ENCODE data around the gene COL4A2. TPM values are rescaled to one million over a fixed set of nuclear protein-coding genes. Genes with fewer than 3 reads are reported as not detected.

The COL4A2 gene
- total and polyA plus RNA-seq, 8 donors: 18.4 to 130 (median 43.8) TPM

GRCh38 chr13:110466266-110466915 is 159.3 kb downstream of the COL4A2 start:
- FAIRE-seq: no peak
- H3K27me3 ChIP-seq: no peaks in the 10 kb centered on the region
- intact Hi-C loops (cut with DNase I): no loop called here

GRCh38 chr13:110467516-110468110 is 160.5 kb downstream of the COL4A2 start:
- no peak for TF ChIP-seq CTCF (IDR thresholded peaks at IDR 0.05)
- H3K27ac ChIP-seq: no peak overlapping the region
- peaks cover 0 to 4% (median 0%) of the 10 kb centered on the region in 3 donors for H3K36me3 ChIP-seq

More at GRCh38 chr13:110466266-110466915, 159.3 kb downstream of the COL4A2 start:
- Histone ChIP-seq H3K4me3 (no peak overlapping the region), H3K27ac (no peak overlapping the region), H3K4me1 (no peaks in the 10 kb centered on the region), H3K9me3 (no peaks in the 10 kb centered on the region), H3K36me3 (peaks cover 0 to 4% (median 0%) of the 10 kb centered on the region in 3 donors)
- DNase-seq (no peak), ATAC-seq (no peak)
- WGBS, 2 donors: 64 to 72% methylated on average over 6 of the region's 6 CpGs
- TF ChIP-seq CTCF (IDR thresholded peaks at IDR 0.05): no peak

GRCh38 chr13:110468986-110469495 is 162.0 kb downstream of the COL4A2 start:
- intact Hi-C loops (cut with DNase I): no loop called here
- TF ChIP-seq CTCF (IDR thresholded peaks at IDR 0.05): no peak
- H3K27ac ChIP-seq: no peak overlapping the region
- no peaks in the 10 kb centered on the region for H3K27me3 ChIP-seq
- ATAC-seq (no peak), DNase-seq (no peak), FAIRE-seq (no peak)
- no peak overlapping the region for H3K4me3 ChIP-seq
- no peaks in the 10 kb centered on the region for H3K4me1 ChIP-seq
- peaks cover 0 to 4% (median 0%) of the 10 kb centered on the region in 3 donors for H3K36me3 ChIP-seq
- WGBS, 2 donors: 75 to 80% methylated on average over 8 of the region's 8 CpGs
- H3K9me3 ChIP-seq: no peaks in the 10 kb centered on the region

More at GRCh38 chr13:110467516-110468110, 160.5 kb downstream of the COL4A2 start:
- intact Hi-C loops (cut with DNase I): no loop called here
- Histone ChIP-seq H3K9me3 (no peaks in the 10 kb centered on the region), H3K4me3 (no peak overlapping the region), H3K27me3 (no peaks in the 10 kb centered on the region), H3K4me1 (no peaks in the 10 kb centered on the region)
- FAIRE-seq: no peak
- ATAC-seq: no peak
- 91 to 95% methylated on average over 13 of the region's 13 CpGs for WGBS, 2 donors
- DNase-seq: no peak

DNA sequence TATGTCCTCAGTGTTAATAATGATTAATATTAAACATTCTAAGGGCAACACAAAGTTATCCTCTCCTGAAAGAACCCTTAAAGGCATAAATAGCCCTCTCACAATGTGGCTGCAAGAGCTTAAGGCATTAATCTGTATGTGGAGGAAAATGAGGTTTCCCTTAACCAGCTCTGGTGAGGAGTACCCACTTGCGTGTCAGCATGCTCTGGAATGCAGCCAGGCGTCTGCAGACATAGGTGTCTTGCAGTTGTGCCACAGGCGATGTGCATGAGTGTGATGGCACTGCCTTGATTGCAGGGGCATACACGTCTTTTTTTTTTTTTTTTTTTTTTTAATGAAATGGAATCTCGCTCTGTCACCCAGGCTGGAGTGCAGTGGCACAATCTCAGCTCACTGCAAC is 162.5 kb downstream of the COL4A2 start:
- TF ChIP-seq CTCF (IDR thresholded peaks at IDR 0.05): no peak
- WGBS, 2 donors: 68 to 72% methylated on average over 5 of the region's 5 CpGs
- H3K4me1 ChIP-seq: no peaks in the 10 kb centered on the region
- H3K4me3 ChIP-seq: no peak overlapping the region
- no peak for DNase-seq
- H3K36me3 ChIP-seq: peaks cover 0 to 4% (median 0%) of the 10 kb centered on the region in 3 donors
- H3K27ac ChIP-seq: no peak overlapping the region
- intact Hi-C loops (cut with DNase I): no loop called here
- no peaks in the 10 kb centered on the region for H3K9me3 ChIP-seq
- ATAC-seq: no peak
- FAIRE-seq: no peak
- no peaks in the 10 kb centered on the region for H3K27me3 ChIP-seq

Data from pancreas (tissue), 10 donors.